Measurements from ENCODE around the gene SF3B6.

Gene SF3B6

DNA sequence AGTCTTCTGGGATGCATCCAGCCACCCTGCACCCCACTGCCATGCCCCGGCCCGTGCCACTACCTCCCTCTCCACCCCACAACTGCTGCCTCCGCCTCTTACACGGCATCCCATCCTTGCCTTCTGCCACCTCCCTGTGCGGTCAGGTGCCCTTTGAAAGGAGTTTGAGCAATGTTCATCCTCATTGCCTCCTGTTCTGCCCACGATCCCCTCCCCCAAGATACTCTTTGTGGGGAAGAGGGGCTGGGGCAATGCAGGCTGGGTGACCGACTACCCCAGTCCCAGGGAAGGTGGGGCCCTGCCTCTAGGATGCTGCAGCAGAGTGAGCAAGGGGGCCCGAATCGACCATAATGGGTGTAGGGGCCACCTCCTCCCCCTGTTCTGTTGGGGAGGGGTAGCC is 57.9 kb downstream of the SF3B6 start:
- H3K4me3 ChIP-seq (ENCODE audit: low read depth, low read length) = no peak overlapping the region
- DNase-seq (ENCODE audit: low read depth) = no peak
- TF ChIP-seq MYC (IDR thresholded peaks at IDR 0.05; ENCODE audit: low read depth, low read length) = no peak

DNA sequence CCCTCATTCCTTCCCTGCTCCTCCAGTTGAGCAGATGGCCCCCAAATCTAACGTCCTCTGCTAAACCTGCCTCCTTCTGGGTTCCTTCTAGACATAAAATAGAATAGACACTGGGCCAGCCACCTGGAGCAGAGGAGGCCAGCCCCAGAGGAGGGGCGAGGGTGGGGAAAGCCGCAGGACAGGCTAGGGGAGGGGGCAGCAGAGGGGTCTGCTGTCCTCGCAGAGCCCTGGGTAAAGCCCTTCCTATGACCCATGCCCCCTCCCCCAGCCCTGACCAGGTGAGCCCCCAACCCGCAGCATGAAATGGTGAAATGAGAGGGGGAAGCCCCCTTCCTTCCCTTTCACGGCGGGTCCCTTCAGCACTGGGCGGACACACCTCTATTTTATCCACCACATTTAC is 58.4 kb downstream of the SF3B6 start:
- no peak overlapping the region for H3K4me3 ChIP-seq (ENCODE audit: low read depth, low read length)
- no peak for DNase-seq (ENCODE audit: low read depth)
- TF ChIP-seq, protein P1, sequence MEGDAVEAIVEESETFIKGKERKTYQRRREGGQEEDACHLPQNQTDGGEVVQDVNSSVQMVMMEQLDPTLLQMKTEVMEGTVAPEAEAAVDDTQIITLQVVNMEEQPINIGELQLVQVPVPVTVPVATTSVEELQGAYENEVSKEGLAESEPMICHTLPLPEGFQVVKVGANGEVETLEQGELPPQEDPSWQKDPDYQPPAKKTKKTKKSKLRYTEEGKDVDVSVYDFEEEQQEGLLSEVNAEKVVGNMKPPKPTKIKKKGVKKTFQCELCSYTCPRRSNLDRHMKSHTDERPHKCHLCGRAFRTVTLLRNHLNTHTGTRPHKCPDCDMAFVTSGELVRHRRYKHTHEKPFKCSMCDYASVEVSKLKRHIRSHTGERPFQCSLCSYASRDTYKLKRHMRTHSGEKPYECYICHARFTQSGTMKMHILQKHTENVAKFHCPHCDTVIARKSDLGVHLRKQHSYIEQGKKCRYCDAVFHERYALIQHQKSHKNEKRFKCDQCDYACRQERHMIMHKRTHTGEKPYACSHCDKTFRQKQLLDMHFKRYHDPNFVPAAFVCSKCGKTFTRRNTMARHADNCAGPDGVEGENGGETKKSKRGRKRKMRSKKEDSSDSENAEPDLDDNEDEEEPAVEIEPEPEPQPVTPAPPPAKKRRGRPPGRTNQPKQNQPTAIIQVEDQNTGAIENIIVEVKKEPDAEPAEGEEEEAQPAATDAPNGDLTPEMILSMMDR (IDR thresholded peaks at IDR 0.05; ENCODE audit: low read depth, low read length) = no peak
- TF ChIP-seq, protein P2, sequence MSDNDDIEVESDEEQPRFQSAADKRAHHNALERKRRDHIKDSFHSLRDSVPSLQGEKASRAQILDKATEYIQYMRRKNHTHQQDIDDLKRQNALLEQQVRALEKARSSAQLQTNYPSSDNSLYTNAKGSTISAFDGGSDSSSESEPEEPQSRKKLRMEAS (IDR thresholded peaks at IDR 0.05; ENCODE audit: low read depth, low read length) = no peak
- TF ChIP-seq MYC (IDR thresholded peaks at IDR 0.05; ENCODE audit: low read depth, low read length) = no peak
- TF ChIP-seq POLR2A (IDR thresholded peaks at IDR 0.05; ENCODE audit: extremely low read depth, insufficient read length) = no peak

Measured in NB4 (cell line).